Mammary epithelial cell (primary cell): ENCODE measurements around the gene VPS8.

Experiments used
- CTCF ChIP-seq, 2 donors: IDR thresholded peaks in 1 of 2; conservative IDR thresholded peaks in 1 of 2; 2 replicates each; pipeline ENCODE4 v1.5.1; 2011 to 2012; ENCODE audit warnings: inconsistent platforms in 2 of 2, low read length in 2 of 2, mild to moderate bottlenecking in 2 of 2, control low read depth in 1 of 2, low read depth in 1 of 2; ENCODE audit not compliant: insufficient read depth in 1 of 2; ENCODE audit errors: extremely low read depth in 1 of 2
- EZH2 ChIP-seq: IDR thresholded peaks from 2 replicates; pipeline ENCODE4 v1.6.1; 2012; ENCODE audit warnings: low read length, inconsistent platforms, borderline replicate concordance

- TF ChIP-seq CTCF (conservative IDR thresholded peaks at IDR 0.05 in 1 of 2, IDR thresholded peaks at IDR 0.05 in 1 of 2; ENCODE audit: extremely low read depth in 1 of 2, insufficient read depth in 1 of 2, low read depth in 1 of 2, low read length in 2 of 2) = no peak
- no peak for TF ChIP-seq EZH2
Observed at GRCh38 chr3:184798120-184798519, 13.8 kb upstream of the VPS8 start.
